ENCODE results near the gene OS9. TPM values are rescaled to one million over a fixed set of nuclear protein-coding genes. Genes with fewer than 3 reads are reported as not detected.

The OS9 gene
- total and polyA plus RNA-seq, 4 donors = 136 to 357 (median 216) TPM

GRCh38 chr12:57695770-57696432, 2.0 kb downstream of the OS9 start:
- no peaks in the 10 kb centered on the region for H3K9me3 ChIP-seq (ENCODE audit: control insufficient read depth in 4 of 4, low read length in 3 of 4)
- no peak overlapping the region for H3K27ac ChIP-seq (ENCODE audit: low read depth in 1 of 2, low read length in 2 of 2)
- 88% methylated on average over 11 of the region's 11 CpGs for WGBS
- TF ChIP-seq, protein P1, sequence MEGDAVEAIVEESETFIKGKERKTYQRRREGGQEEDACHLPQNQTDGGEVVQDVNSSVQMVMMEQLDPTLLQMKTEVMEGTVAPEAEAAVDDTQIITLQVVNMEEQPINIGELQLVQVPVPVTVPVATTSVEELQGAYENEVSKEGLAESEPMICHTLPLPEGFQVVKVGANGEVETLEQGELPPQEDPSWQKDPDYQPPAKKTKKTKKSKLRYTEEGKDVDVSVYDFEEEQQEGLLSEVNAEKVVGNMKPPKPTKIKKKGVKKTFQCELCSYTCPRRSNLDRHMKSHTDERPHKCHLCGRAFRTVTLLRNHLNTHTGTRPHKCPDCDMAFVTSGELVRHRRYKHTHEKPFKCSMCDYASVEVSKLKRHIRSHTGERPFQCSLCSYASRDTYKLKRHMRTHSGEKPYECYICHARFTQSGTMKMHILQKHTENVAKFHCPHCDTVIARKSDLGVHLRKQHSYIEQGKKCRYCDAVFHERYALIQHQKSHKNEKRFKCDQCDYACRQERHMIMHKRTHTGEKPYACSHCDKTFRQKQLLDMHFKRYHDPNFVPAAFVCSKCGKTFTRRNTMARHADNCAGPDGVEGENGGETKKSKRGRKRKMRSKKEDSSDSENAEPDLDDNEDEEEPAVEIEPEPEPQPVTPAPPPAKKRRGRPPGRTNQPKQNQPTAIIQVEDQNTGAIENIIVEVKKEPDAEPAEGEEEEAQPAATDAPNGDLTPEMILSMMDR (IDR thresholded peaks at IDR 0.05; ENCODE audit: low read depth, low read length, missing input control) = no peak
- TF ChIP-seq GABPA (IDR thresholded peaks at IDR 0.05 in 1 of 2, conservative IDR thresholded peaks at IDR 0.05 in 1 of 2) (no peak), NR2F2 (IDR thresholded peaks at IDR 0.05) (no peak), HNF4G (IDR thresholded peaks at IDR 0.05) (no peak), RXRA (IDR thresholded peaks at IDR 0.05) (no peak), FOXA2 (IDR thresholded peaks at IDR 0.05) (no peak), EGR1 (IDR thresholded peaks at IDR 0.05; ENCODE audit: low read depth in 2 of 2) (no peak), FOXA1 (IDR thresholded peaks at IDR 0.05) (no peak), MAX (IDR thresholded peaks at IDR 0.05) (no peak), JUND (IDR thresholded peaks at IDR 0.05) (no peak), RAD21 (IDR thresholded peaks at IDR 0.05) (no peak), YY1 (IDR thresholded peaks at IDR 0.05) (no peak), HNF4A (conservative IDR thresholded peaks at IDR 0.05) (no peak), TAF1 (conservative IDR thresholded peaks at IDR 0.05) (no peak)
- TF ChIP-seq, protein P2, sequence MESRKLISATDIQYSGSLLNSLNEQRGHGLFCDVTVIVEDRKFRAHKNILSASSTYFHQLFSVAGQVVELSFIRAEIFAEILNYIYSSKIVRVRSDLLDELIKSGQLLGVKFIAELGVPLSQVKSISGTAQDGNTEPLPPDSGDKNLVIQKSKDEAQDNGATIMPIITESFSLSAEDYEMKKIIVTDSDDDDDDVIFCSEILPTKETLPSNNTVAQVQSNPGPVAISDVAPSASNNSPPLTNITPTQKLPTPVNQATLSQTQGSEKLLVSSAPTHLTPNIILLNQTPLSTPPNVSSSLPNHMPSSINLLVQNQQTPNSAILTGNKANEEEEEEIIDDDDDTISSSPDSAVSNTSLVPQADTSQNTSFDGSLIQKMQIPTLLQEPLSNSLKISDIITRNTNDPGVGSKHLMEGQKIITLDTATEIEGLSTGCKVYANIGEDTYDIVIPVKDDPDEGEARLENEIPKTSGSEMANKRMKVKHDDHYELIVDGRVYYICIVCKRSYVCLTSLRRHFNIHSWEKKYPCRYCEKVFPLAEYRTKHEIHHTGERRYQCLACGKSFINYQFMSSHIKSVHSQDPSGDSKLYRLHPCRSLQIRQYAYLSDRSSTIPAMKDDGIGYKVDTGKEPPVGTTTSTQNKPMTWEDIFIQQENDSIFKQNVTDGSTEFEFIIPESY (IDR thresholded peaks at IDR 0.05) = no peak
- TF ChIP-seq, protein P3, sequence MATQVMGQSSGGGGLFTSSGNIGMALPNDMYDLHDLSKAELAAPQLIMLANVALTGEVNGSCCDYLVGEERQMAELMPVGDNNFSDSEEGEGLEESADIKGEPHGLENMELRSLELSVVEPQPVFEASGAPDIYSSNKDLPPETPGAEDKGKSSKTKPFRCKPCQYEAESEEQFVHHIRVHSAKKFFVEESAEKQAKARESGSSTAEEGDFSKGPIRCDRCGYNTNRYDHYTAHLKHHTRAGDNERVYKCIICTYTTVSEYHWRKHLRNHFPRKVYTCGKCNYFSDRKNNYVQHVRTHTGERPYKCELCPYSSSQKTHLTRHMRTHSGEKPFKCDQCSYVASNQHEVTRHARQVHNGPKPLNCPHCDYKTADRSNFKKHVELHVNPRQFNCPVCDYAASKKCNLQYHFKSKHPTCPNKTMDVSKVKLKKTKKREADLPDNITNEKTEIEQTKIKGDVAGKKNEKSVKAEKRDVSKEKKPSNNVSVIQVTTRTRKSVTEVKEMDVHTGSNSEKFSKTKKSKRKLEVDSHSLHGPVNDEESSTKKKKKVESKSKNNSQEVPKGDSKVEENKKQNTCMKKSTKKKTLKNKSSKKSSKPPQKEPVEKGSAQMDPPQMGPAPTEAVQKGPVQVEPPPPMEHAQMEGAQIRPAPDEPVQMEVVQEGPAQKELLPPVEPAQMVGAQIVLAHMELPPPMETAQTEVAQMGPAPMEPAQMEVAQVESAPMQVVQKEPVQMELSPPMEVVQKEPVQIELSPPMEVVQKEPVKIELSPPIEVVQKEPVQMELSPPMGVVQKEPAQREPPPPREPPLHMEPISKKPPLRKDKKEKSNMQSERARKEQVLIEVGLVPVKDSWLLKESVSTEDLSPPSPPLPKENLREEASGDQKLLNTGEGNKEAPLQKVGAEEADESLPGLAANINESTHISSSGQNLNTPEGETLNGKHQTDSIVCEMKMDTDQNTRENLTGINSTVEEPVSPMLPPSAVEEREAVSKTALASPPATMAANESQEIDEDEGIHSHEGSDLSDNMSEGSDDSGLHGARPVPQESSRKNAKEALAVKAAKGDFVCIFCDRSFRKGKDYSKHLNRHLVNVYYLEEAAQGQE (IDR thresholded peaks at IDR 0.05) = no peak
- H3K9ac ChIP-seq (ENCODE audit: low read depth in 1 of 2, low read length in 2 of 2) = no peak overlapping the region
- peaks cover 5 to 20% (median 15%) of the 10 kb centered on the region in 4 donors for H3K4me1 ChIP-seq (ENCODE audit: control insufficient read depth in 4 of 4, insufficient read depth in 4 of 4, low read length in 3 of 4)
- DNase-seq (ENCODE audit: low spot score) = no peak
- no peak overlapping the region for H3K4me3 ChIP-seq (ENCODE audit: low read depth in 1 of 3, low read length in 3 of 3)
- H3K27me3 ChIP-seq (ENCODE audit: control insufficient read depth in 4 of 4, insufficient read depth in 4 of 4, low read length in 3 of 4) = no peaks in the 10 kb centered on the region
- H3K36me3 ChIP-seq (ENCODE audit: control insufficient read depth in 4 of 4, insufficient read depth in 3 of 4, low read depth in 1 of 4, low read length in 3 of 4) = peaks cover 6 to 21% (median 17%) of the 10 kb centered on the region in 4 donors
